Central memory CD8-positive, alpha-beta T cell (primary cell): ENCODE data around the gene TASOR.
"Not testable (repeated sequence)": the region's sequence is repeated elsewhere in the genome, so short reads cannot be mapped to it uniquely, and the experiment has no call there.

ENCODE experiments used
- ATAC-seq: fragments of 150-1000 bp; cut with Tn5 transposase; replicated peaks from 2 replicates; pipeline ENCODE4 v1.10.0; 2022; ENCODE audit warnings: mild to moderate bottlenecking, moderate FRiP score, moderate number of reproducible peaks; ENCODE audit not compliant: poor library complexity, severe bottlenecking; ENCODE audit errors: extremely low read depth
- DNase-seq, 2 donors: peaks; one replicate each; pipeline ENCODE4 v3.0.0; 2021; ENCODE audit warnings: low spot score in 2 of 2
- H3K27ac Mint-ChIP-seq: one replicate; pipeline ENCODE4 v1.8.0; 2022; ENCODE audit warnings: low read depth, mild to moderate bottlenecking, moderate library complexity, mixed read lengths
- H3K27me3 Mint-ChIP-seq: one replicate; pipeline ENCODE4 v1.8.0; 2022; ENCODE audit warnings: mixed read lengths
- H3K36me3 Mint-ChIP-seq: one replicate; pipeline ENCODE4 v1.8.0; 2022; ENCODE audit warnings: mild to moderate bottlenecking, moderate library complexity, mixed read lengths; ENCODE audit not compliant: insufficient read depth
- H3K4me1 Mint-ChIP-seq: one replicate; pipeline ENCODE4 v1.8.0; 2022; ENCODE audit warnings: mixed read lengths
- H3K4me3 Mint-ChIP-seq: one replicate; pipeline ENCODE4 v1.8.0; 2022; ENCODE audit warnings: mild to moderate bottlenecking, moderate library complexity, mixed read lengths
- H3K9me3 Mint-ChIP-seq: one replicate; pipeline ENCODE4 v1.8.0; 2022; ENCODE audit warnings: mixed read lengths

TASOR gene

GRCh38 chr3:56694867-56695683, 12.0 kb upstream of the TASOR start:
- ATAC-seq: peak; percentile 78
- no peaks in the 10 kb centered on the region for H3K9me3 Mint-ChIP-seq
- peak overlapping the region; percentile 26 for H3K4me3 Mint-ChIP-seq
- peaks cover 9% of the 10 kb centered on the region for H3K36me3 Mint-ChIP-seq
- H3K27ac Mint-ChIP-seq: peak overlapping the region; percentile 87
- DNase-seq: no peak
- peaks cover 44% of the 10 kb centered on the region for H3K4me1 Mint-ChIP-seq
- H3K27me3 Mint-ChIP-seq: no peaks in the 10 kb centered on the region

DNA sequence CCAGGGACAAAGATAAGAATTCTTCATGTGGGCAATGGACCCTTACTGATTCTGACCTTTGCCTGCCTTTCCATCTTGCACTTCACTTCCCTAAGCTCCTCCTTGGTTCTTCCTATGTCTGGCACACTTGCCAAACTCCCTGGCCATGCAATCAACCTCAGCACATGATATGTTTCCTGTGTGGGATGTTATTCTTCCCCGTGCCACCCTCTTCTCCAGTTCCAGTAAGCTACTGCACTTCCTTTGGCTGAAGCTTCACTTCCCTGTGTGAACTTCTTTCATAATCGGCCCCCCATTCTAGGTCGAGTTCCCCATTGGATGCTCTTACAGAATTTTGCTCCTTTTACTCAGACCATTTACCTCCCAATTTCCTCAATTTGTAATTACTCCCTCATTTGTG, 10.7 kb upstream of the TASOR start:
- Mint-ChIP-seq H3K27me3 (no peaks in the 10 kb centered on the region), H3K27ac (peak overlapping the region; percentile 87), H3K9me3 (no peaks in the 10 kb centered on the region), H3K4me1 (peaks cover 44% of the 10 kb centered on the region), H3K36me3 (peaks cover 8% of the 10 kb centered on the region), H3K4me3 (peak overlapping the region; percentile 71)
- no peak for DNase-seq
- no peak for ATAC-seq

DNA sequence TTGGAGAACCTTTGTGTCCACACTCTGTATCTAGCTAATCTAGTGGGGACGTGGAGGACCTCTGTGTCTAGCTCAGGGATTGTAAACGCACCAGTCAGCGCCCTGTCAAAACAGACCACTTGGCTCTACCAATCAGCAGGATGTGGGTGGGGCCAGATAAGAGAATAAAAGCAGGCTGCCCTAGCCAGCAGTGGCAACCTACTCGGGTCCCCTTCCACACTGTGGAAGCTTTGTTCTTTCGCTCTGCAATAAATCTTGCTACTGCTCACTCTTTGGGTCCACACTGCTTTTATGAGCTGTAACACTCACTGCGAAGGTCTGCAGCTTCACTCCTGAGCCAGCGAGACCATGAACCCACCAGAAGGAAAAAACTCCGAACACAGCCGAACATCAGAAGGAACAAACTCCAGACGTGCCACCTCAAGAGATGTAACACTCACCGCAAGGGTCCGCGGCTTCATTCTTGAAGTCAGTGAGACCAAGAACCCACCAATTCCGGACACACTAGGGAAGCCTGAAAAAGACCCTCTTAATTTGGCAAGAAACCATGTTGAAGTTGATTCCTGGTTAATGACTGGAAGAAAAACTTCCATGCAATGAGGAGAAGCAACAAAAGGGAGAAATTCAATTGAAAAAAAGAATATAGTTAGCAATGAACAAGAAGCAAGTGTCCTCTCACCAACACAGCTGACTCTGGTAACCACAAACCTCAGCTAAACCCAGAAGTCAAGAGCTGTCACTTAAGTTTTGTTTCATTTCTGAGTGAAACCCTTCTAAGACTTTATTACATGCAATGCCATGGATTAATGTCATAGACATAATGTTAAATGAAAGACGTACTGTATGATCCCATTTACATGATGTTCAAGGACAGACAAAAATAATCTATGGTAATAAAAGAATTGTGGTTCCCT, 9.7 kb upstream of the TASOR start:
- DNase-seq (peak in 1 of 2 donors; percentile 34), ATAC-seq (peak; percentile 75)
- H3K27me3 Mint-ChIP-seq, H3K36me3 Mint-ChIP-seq, H3K9me3 Mint-ChIP-seq: not testable (repeated sequence)
- Mint-ChIP-seq H3K4me3 (peak overlapping the region; percentile 71), H3K27ac (peak overlapping the region; percentile 79), H3K4me1 (peaks cover 50% of the 10 kb centered on the region)

DNA sequence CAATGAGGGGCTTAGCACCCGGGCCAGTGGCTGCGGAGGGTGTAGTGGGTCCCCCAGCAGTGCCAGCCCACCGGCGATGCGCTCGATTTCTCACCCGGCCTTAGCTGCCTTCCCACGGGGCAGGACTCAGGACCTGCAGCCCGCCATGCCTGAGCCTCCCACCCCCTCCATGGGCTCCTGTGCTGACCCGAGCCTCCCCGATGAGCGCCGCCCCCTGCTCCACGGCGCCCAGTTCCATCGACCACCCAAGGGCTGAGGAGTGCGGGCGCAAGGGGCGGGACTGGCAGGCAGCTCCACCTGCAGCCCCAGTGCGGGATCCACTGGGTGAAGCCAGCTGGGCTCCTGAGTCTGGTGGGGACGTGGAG, 8.9 kb upstream of the TASOR start:
- Mint-ChIP-seq H3K4me3 (peak overlapping the region; percentile 71), H3K4me1 (peaks cover 50% of the 10 kb centered on the region)
- not testable (repeated sequence) for DNase-seq, H3K27ac Mint-ChIP-seq, H3K27me3 Mint-ChIP-seq, ATAC-seq, H3K9me3 Mint-ChIP-seq, H3K36me3 Mint-ChIP-seq

- Mint-ChIP-seq H3K27me3 (no peaks in the 10 kb centered on the region), H3K4me1 (peaks cover 44% of the 10 kb centered on the region), H3K27ac (no peak overlapping the region), H3K9me3 (no peaks in the 10 kb centered on the region), H3K4me3 (no peak overlapping the region), H3K36me3 (peaks cover 8% of the 10 kb centered on the region)
- ATAC-seq: no peak
- no peak for DNase-seq
Measured at GRCh38 chr3:56691165-56692000, 8.3 kb upstream of the TASOR start.

- no peaks in the 10 kb centered on the region for H3K27me3 Mint-ChIP-seq
- no peak overlapping the region for H3K4me3 Mint-ChIP-seq
- no peak for DNase-seq
- H3K27ac Mint-ChIP-seq: no peak overlapping the region
- no peak for ATAC-seq
- H3K9me3 Mint-ChIP-seq: no peaks in the 10 kb centered on the region
- H3K36me3 Mint-ChIP-seq: peaks cover 5% of the 10 kb centered on the region
- peaks cover 26% of the 10 kb centered on the region for H3K4me1 Mint-ChIP-seq
Measured at GRCh38 chr3:56689303-56689702, 6.2 kb upstream of the TASOR start.

DNA sequence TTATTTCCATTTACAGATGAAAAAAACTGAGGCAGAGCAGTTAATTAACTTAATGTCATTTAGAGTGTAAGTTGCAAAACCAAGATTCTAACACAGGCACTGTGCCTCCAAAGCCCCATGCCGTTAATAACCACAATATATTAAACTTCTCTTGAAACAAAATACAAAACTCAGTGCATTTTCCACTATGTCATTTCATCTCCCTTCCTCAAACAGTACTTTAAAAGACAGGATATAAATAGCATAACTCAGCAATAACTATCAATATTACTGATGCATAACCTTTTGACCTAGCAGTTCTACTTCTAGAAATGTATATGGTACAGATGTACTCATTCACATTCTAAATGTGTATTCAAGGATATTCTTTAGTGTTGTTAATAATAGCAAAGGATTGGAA, 5.1 kb upstream of the TASOR start:
- H3K27me3 Mint-ChIP-seq: no peaks in the 10 kb centered on the region
- H3K4me1 Mint-ChIP-seq: peaks cover 15% of the 10 kb centered on the region
- H3K9me3 Mint-ChIP-seq: no peaks in the 10 kb centered on the region
- ATAC-seq (no peak), DNase-seq (no peak)
- H3K27ac Mint-ChIP-seq: no peak overlapping the region
- H3K36me3 Mint-ChIP-seq: peaks cover 4% of the 10 kb centered on the region
- no peak overlapping the region for H3K4me3 Mint-ChIP-seq

DNA sequence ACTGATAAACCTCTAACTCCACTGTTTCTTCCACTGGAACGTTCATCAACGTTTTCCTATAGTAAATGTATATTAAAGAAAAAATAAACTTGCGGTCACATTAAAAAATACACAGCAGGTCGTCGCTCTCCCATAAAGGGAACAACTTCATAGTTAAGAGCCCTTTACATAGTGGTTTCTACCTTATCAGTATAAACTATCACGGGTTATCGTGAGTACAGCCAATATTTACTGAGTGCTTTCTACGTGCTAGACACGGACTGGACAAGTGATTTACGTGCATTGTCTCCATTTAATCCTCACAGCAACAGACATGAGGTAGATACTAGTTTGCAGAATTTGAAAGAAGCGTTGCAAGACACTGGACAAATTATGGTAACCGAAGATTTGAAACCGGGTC, 964 bp upstream of the TASOR start:
- Mint-ChIP-seq H3K4me1 (peaks cover 30% of the 10 kb centered on the region), H3K27ac (peak overlapping the region; percentile 73), H3K9me3 (no peaks in the 10 kb centered on the region), H3K4me3 (peak overlapping the region; percentile 97), H3K36me3 (peaks cover 7% of the 10 kb centered on the region), H3K27me3 (no peaks in the 10 kb centered on the region)
- no peak for ATAC-seq
- DNase-seq: no peak

- Mint-ChIP-seq H3K36me3 (peaks cover 7% of the 10 kb centered on the region), H3K4me1 (peaks cover 34% of the 10 kb centered on the region), H3K27me3 (no peaks in the 10 kb centered on the region), H3K27ac (peak overlapping the region; percentile 97), H3K9me3 (no peaks in the 10 kb centered on the region), H3K4me3 (peak overlapping the region; percentile 97)
- DNase-seq: peak; percentile 64 to 67
- ATAC-seq: peak; percentile 69
Measured at GRCh38 chr3:56682462-56683121, 473 bp downstream of the TASOR start.

- ATAC-seq (no peak), DNase-seq (no peak)
- Mint-ChIP-seq H3K4me1 (peaks cover 40% of the 10 kb centered on the region), H3K9me3 (no peaks in the 10 kb centered on the region), H3K36me3 (peaks cover 7% of the 10 kb centered on the region), H3K27ac (peak overlapping the region; percentile 97), H3K4me3 (peak overlapping the region; percentile 97), H3K27me3 (no peaks in the 10 kb centered on the region)
Measured at GRCh38 chr3:56681984-56682461, 1.0 kb downstream of the TASOR start.

DNA sequence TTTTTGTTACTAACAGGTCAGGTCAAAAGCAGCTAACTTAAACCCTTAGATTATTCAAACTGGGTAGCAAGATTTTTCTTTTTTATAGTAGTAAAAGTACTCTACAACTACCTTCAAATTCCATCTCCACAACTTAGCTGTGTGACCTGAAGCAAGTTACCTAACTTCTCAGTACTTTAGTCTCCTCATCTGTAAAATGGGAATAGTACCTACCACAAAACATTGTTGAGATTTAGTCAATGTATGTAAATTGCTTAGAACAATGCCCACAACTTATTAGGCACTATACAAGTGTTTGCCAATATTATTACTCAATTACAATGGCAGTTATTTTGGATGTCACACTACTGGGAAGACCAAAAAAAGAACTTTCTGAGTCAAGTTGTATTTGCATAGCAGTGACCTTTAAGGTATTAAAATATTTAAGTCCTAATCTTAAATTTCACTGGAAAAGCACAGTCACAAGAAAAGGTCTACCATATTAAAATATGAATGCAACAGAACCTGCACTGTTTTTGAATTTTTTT, 2.9 kb downstream of the TASOR start:
- peaks cover 41% of the 10 kb centered on the region for H3K4me1 Mint-ChIP-seq
- ATAC-seq (no peak), DNase-seq (no peak)
- H3K27ac Mint-ChIP-seq: no peak overlapping the region
- H3K36me3 Mint-ChIP-seq: peaks cover 7% of the 10 kb centered on the region
- H3K27me3 Mint-ChIP-seq: no peaks in the 10 kb centered on the region
- no peaks in the 10 kb centered on the region for H3K9me3 Mint-ChIP-seq
- H3K4me3 Mint-ChIP-seq: peak overlapping the region; percentile 11
